ENCODE results near the gene RPS6KC1.

DNA sequence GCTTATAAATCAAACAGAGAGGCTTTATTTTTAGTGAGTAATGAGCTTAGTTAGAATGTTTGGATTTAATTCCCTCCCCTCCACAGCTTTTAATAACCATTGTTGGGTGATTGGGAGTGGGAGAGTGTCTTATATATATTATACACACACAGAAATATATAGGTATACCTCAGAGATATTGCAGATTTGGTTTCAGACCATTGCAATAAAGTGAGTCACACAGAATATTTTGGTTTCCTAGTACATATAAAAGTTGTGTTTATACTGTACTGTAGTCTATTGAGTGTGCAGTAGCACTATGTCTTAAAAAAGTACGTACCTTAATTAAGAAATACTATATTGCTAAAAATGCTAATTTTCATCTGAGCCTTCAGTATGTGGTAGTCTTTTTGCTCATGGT lies 44.4 kb downstream of the RPS6KC1 start:
- TF ChIP-seq, protein P1, sequence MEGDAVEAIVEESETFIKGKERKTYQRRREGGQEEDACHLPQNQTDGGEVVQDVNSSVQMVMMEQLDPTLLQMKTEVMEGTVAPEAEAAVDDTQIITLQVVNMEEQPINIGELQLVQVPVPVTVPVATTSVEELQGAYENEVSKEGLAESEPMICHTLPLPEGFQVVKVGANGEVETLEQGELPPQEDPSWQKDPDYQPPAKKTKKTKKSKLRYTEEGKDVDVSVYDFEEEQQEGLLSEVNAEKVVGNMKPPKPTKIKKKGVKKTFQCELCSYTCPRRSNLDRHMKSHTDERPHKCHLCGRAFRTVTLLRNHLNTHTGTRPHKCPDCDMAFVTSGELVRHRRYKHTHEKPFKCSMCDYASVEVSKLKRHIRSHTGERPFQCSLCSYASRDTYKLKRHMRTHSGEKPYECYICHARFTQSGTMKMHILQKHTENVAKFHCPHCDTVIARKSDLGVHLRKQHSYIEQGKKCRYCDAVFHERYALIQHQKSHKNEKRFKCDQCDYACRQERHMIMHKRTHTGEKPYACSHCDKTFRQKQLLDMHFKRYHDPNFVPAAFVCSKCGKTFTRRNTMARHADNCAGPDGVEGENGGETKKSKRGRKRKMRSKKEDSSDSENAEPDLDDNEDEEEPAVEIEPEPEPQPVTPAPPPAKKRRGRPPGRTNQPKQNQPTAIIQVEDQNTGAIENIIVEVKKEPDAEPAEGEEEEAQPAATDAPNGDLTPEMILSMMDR (optimal IDR thresholded peaks at IDR 0.05 in 1 of 3, IDR thresholded peaks at IDR 0.05 in 1 of 3, conservative IDR thresholded peaks at IDR 0.05 in 1 of 3; ENCODE audit: extremely low read depth in 1 of 3, insufficient read depth in 2 of 3, low read length in 3 of 3) = no peak
- TF ChIP-seq EZH2 (IDR thresholded peaks at IDR 0.05; ENCODE audit: low read length) = no peak

Data from keratinocyte (primary cell).